ENCODE results near the gene PBRM1. TPM values are rescaled to one million over a fixed set of nuclear protein-coding genes. Genes with fewer than 3 reads are reported as not detected.
A peak's percentile ranks its signal among the peaks of the same experiment; 100 is the strongest.

The PBRM1 gene
- total and polyA plus RNA-seq, 7 donors: 8.4 to 94.2 (median 82.8) TPM

- TF ChIP-seq EP300 (IDR thresholded peaks at IDR 0.05) (no peak), POLR2AphosphoS5 (IDR thresholded peaks at IDR 0.05) (no peak), POLR2A (IDR thresholded peaks at IDR 0.05) (no peak), CTCF (IDR thresholded peaks at IDR 0.05) (no peak)
- 62 to 79% methylated on average over 11 of the region's 11 CpGs for WGBS, 2 donors
Measured at GRCh38 chr3:52501046-52501445, 184.7 kb downstream of the PBRM1 start.

GRCh38 chr3:52498137-52499054, 187.3 kb downstream of the PBRM1 start:
- no peak for TF ChIP-seq POLR2AphosphoS5 (IDR thresholded peaks at IDR 0.05)
- no peak for TF ChIP-seq CTCF (IDR thresholded peaks at IDR 0.05)
- TF ChIP-seq EP300 (IDR thresholded peaks at IDR 0.05): no peak
- TF ChIP-seq POLR2A (IDR thresholded peaks at IDR 0.05): no peak
- no peaks in the 10 kb centered on the region for H3K27me3 ChIP-seq
- no peaks in the 10 kb centered on the region for H3K9me3 ChIP-seq
- no peak overlapping the region for H3K4me3 ChIP-seq
- H3K27ac ChIP-seq: peak overlapping the region in 1 of 4 donors; percentile 38
- H3K4me1 ChIP-seq: peaks cover 0 to 21% (median 8%) of the 10 kb centered on the region in 4 donors
- DNase-seq: peak; percentile 83
- H3K36me3 ChIP-seq: peaks cover 0 to 1% (median 0%) of the 10 kb centered on the region in 4 donors
- WGBS, 2 donors: 52 to 75% methylated on average over 24 of the region's 24 CpGs
- intact Hi-C loops (cut with DNase I): no loop called here

More at GRCh38 chr3:52501046-52501445, 184.7 kb downstream of the PBRM1 start:
- H3K4me3 ChIP-seq: no peak overlapping the region
- intact Hi-C loops (cut with DNase I): no loop called here
- no peak for DNase-seq
- H3K27me3 ChIP-seq: no peaks in the 10 kb centered on the region
- H3K27ac ChIP-seq: no peak overlapping the region
- H3K9me3 ChIP-seq: no peaks in the 10 kb centered on the region
- H3K4me1 ChIP-seq: peaks cover 0 to under 1% (median 0%) of the 10 kb centered on the region in 4 donors
- H3K36me3 ChIP-seq: no peaks in the 10 kb centered on the region

GRCh38 chr3:52495777-52496602, 189.7 kb downstream of the PBRM1 start:
- DNase-seq: no peak

More at GRCh38 chr3:52495777-52496602, 189.7 kb downstream of the PBRM1 start:
- TF ChIP-seq EP300 (IDR thresholded peaks at IDR 0.05) (no peak), POLR2A (IDR thresholded peaks at IDR 0.05) (no peak), CTCF (IDR thresholded peaks at IDR 0.05) (no peak), POLR2AphosphoS5 (IDR thresholded peaks at IDR 0.05) (peak in 1 of 4 donors; percentile 33)
- Histone ChIP-seq H3K27me3 (no peaks in the 10 kb centered on the region), H3K36me3 (peaks cover 14 to 25% (median 22%) of the 10 kb centered on the region in 4 donors), H3K9me3 (no peaks in the 10 kb centered on the region), H3K27ac (peak overlapping the region; percentile 48 to 74 (median 52)), H3K4me1 (peaks cover 0 to 21% (median 8%) of the 10 kb centered on the region in 4 donors), H3K4me3 (peak overlapping the region; percentile 16 to 47 (median 27))
- 66 to 75% methylated on average over 16 of the region's 16 CpGs for WGBS, 2 donors
- intact Hi-C loops (cut with DNase I): no loop called here

Small RNA genes lying within 50 kb of the gene (small RNA-seq; reads per million reads assigned to genes)
- gene AC006254.2 (0 reads per million in 3 donors), gene RF00569 (2,943 to 5,159 (median 3,212) reads per million in 3 donors), gene RF01183 (0 reads per million in 3 donors), gene RNU6-856P (0 reads per million in 3 donors), gene RNU6ATAC16P (0 reads per million in 3 donors), gene SNORD19 (0 reads per million in 3 donors), gene SNORD19B (0 reads per million in 3 donors), gene SNORD69 (1,990 to 3,393 (median 3,275) reads per million in 3 donors)

Other genes starting within 250 kb of the PBRM1 start
- gene SEMA3G, start 240.8 kb downstream of the PBRM1 start, total RNA-seq: 1 to 10 TPM; 2.6 to 5.4 (median 4.3) TPM
- 1 to 10 TPM in 1 of 3 donors, under 1 TPM in 2; 0.23 to 7.4 (median 0.60) TPM for gene SEMA3G, start 240.8 kb downstream of the PBRM1 start, polyA plus RNA-seq
- gene TNNC1, start 231.9 kb downstream of the PBRM1 start, total RNA-seq: 1 to 10 TPM in 1 of 4 donors, under 1 TPM in 1, not detected in 2; 0.99 to 2.9 TPM
- 10 to 100 TPM in 2 of 3 donors, 1 to 10 TPM in 1; 2.6 to 34.2 (median 23.6) TPM for gene TNNC1, start 231.9 kb downstream of the PBRM1 start, polyA plus RNA-seq
- gene NISCH, start 230.3 kb downstream of the PBRM1 start, total RNA-seq: 100 to 1,000 TPM in 1 of 4 donors, 10 to 100 TPM in 3; 53.5 to 113 (median 68.4) TPM
- gene NISCH, start 230.3 kb downstream of the PBRM1 start, polyA plus RNA-seq: 10 to 100 TPM; 14.3 to 47.4 (median 18.0) TPM
- gene STAB1, start 190.6 kb downstream of the PBRM1 start, total RNA-seq: 100 to 1,000 TPM in 3 of 4 donors, 10 to 100 TPM in 1; 92.0 to 138 (median 120) TPM
- gene STAB1, start 190.6 kb downstream of the PBRM1 start, polyA plus RNA-seq: 10 to 100 TPM; 18.0 to 63.0 (median 58.5) TPM
- 10 to 100 TPM; 13.8 to 23.7 (median 17.3) TPM for gene NT5DC2, start 152.1 kb downstream of the PBRM1 start, total RNA-seq
- 10 to 100 TPM in 2 of 3 donors, 1 to 10 TPM in 1; 9.0 to 32.8 (median 12.9) TPM for gene NT5DC2, start 152.1 kb downstream of the PBRM1 start, polyA plus RNA-seq
- gene UQCC5, start 149.3 kb downstream of the PBRM1 start, total RNA-seq: 1 to 10 TPM in 3 of 4 donors, under 1 TPM in 1; 0.54 to 2.9 (median 1.9) TPM
- 10 to 100 TPM in 2 of 3 donors, 1 to 10 TPM in 1; 7.8 to 15.6 (median 11.8) TPM for gene UQCC5, start 149.3 kb downstream of the PBRM1 start, polyA plus RNA-seq
- gene GNL3, start 119 bp upstream of the PBRM1 start, total RNA-seq: 10 to 100 TPM; 22.4 to 42.5 (median 36.2) TPM
- gene GNL3, start 119 bp upstream of the PBRM1 start, polyA plus RNA-seq: 10 to 100 TPM; 34.2 to 76.6 (median 39.8) TPM
- gene GLT8D1, start 19.9 kb upstream of the PBRM1 start, total RNA-seq: 10 to 100 TPM; 31.5 to 47.4 (median 35.7) TPM
- gene GLT8D1, start 19.9 kb upstream of the PBRM1 start, polyA plus RNA-seq: 10 to 100 TPM in 2 of 3 donors, 1 to 10 TPM in 1; 9.2 to 29.4 (median 11.4) TPM
- gene SPCS1, start 20.2 kb upstream of the PBRM1 start, total RNA-seq: 100 to 1,000 TPM in 3 of 4 donors, 10 to 100 TPM in 1; 62.0 to 140 (median 109) TPM
- 100 to 1,000 TPM in 2 of 3 donors, 10 to 100 TPM in 1; 96.1 to 191 (median 113) TPM for gene SPCS1, start 20.2 kb upstream of the PBRM1 start, polyA plus RNA-seq
- gene NEK4, start 85.0 kb upstream of the PBRM1 start, total RNA-seq: 10 to 100 TPM; 17.1 to 19.4 (median 19.0) TPM
- 10 to 100 TPM in 2 of 3 donors, 1 to 10 TPM in 1; 7.4 to 11.4 (median 10.7) TPM for gene NEK4, start 85.0 kb upstream of the PBRM1 start, polyA plus RNA-seq
- not detected for gene ITIH1, start 91.7 kb upstream of the PBRM1 start, total RNA-seq
- under 1 TPM in 1 of 3 donors, not detected in 2; 0.85 TPM for gene ITIH1, start 91.7 kb upstream of the PBRM1 start, polyA plus RNA-seq
- gene ITIH3, start 108.9 kb upstream of the PBRM1 start, total RNA-seq: 1 to 10 TPM in 1 of 4 donors, under 1 TPM in 2, not detected in 1; 0.14 to 2.3 (median 0.36) TPM
- under 1 TPM in 1 of 3 donors, not detected in 2; 0.95 TPM for gene ITIH3, start 108.9 kb upstream of the PBRM1 start, polyA plus RNA-seq
- gene ITIH4, start 144.8 kb upstream of the PBRM1 start, total RNA-seq: 10 to 100 TPM in 1 of 4 donors, 1 to 10 TPM in 3; 2.5 to 12.2 (median 6.7) TPM
- gene ITIH4, start 144.8 kb upstream of the PBRM1 start, polyA plus RNA-seq: 1 to 10 TPM in 1 of 3 donors, not detected in 2; 5.4 TPM
- gene MUSTN1, start 149.1 kb upstream of the PBRM1 start, total RNA-seq: 10 to 100 TPM in 1 of 4 donors, 1 to 10 TPM in 3; 4.2 to 12.7 (median 6.9) TPM
- gene MUSTN1, start 149.1 kb upstream of the PBRM1 start, polyA plus RNA-seq: 10 to 100 TPM in 1 of 3 donors, 1 to 10 TPM in 1, not detected in 1; 7.2 to 11.1 TPM
- gene STIMATE, start 211.6 kb upstream of the PBRM1 start, total RNA-seq: 10 to 100 TPM; 11.5 to 19.5 (median 14.7) TPM
- gene STIMATE, start 211.6 kb upstream of the PBRM1 start, polyA plus RNA-seq: 1 to 10 TPM; 2.5 to 7.7 (median 4.8) TPM